ENCODE data around the gene ADSL. TPM values are rescaled to one million over a fixed set of nuclear protein-coding genes. Genes with fewer than 3 reads are reported as not detected.

ADSL gene
- total and polyA plus RNA-seq, 9 of the 15 experiments (the other 6 are each of a cell fraction or from before 2014, with no cell fraction given): 112 to 322 (median 146) TPM

DNA sequence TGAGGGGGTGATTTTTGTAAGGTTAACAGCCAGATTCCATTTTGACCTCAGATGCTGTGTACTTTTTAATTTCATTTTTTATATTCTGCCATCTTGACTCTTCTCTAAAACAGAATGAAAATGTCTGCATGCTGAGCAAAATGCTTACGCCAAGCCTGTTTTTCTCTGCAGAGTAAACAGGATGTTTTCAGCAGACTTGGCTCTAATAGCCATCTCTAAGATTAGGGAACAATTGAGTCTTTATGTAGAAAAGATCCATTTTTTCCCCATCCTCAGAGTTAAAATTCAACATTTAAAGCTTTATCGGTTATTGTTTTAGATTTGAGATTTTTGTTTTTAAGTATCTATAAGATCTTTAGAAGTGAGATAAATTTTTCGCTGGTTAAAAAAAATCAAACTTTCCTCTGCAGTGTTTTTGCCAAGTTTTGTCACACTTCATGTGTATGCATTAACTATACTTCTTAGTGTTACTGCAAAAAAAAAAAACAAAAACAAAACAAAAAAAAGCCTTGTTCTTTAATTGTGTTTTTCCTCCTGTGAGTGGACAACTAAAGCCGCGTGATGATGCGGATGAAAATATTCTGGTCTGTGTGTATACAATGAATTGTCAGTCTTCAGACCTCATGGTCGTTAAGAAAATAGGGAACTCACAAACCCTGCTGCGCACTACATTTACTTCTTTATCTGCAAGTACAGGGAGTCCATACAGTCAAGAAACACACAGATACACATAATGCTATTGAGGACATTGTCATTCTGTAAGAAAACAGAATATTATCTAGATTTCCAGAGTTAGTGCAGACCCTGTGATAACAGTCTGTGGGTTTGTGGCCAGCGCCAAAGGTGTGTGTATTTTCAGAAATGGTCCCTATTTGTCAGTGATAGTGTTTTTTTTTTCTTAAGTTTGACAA is 17.5 kb upstream of the ADSL start (continued):
- TF ChIP-seq HIVEP1 (CRISPR knock-in tag; IDR thresholded peaks at IDR 0.05) (no peak), ZC3H11A (IDR thresholded peaks at IDR 0.05; ENCODE audit: low read depth, low read length) (no peak), RBM22 (IDR thresholded peaks at IDR 0.05; ENCODE audit: low read depth, low read length, poor library complexity, severe bottlenecking) (no peak), NFRKB (IDR thresholded peaks at IDR 0.05; ENCODE audit: low read depth) (no peak), JUNB (CRISPR knock-in tag; conservative IDR thresholded peaks at IDR 0.05) (no peak), LCOR (CRISPR knock-in tag; IDR thresholded peaks at IDR 0.05) (peak; percentile 56; the same call in 1 of the 2 replicates), ZNF12 (CRISPR knock-in tag; IDR thresholded peaks at IDR 0.05) (no peak), MAFF (IDR thresholded peaks at IDR 0.05; ENCODE audit: low read length) (no peak), KDM5B (IDR thresholded peaks at IDR 0.05; ENCODE audit: insufficient replicate concordance, low read depth, low read length) (no peak), ZNF263 (CRISPR knock-in tag; IDR thresholded peaks at IDR 0.05; ENCODE audit: borderline replicate concordance) (no peak), ELF4 (CRISPR knock-in tag; IDR thresholded peaks at IDR 0.05) (no peak)
- TF ChIP-seq, protein P1, sequence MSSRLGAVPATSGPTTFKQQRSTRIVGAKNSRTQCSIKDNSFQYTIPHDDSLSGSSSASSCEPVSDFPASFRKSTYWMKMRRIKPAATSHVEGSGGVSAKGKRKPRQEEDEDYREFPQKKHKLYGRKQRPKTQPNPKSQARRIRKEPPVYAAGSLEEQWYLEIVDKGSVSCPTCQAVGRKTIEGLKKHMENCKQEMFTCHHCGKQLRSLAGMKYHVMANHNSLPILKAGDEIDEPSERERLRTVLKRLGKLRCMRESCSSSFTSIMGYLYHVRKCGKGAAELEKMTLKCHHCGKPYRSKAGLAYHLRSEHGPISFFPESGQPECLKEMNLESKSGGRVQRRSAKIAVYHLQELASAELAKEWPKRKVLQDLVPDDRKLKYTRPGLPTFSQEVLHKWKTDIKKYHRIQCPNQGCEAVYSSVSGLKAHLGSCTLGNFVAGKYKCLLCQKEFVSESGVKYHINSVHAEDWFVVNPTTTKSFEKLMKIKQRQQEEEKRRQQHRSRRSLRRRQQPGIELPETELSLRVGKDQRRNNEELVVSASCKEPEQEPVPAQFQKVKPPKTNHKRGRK (tag; IDR thresholded peaks at IDR 0.05): no peak
- TF ChIP-seq, protein P2, sequence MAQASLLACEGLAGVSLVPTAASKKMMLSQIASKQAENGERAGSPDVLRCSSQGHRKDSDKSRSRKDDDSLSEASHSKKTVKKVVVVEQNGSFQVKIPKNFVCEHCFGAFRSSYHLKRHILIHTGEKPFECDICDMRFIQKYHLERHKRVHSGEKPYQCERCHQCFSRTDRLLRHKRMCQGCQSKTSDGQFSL (CRISPR knock-in tag; IDR thresholded peaks at IDR 0.05): no peak
- TF ChIP-seq, protein P2 (tag; IDR thresholded peaks at IDR 0.05): no peak
- TF ChIP-seq, protein P3, sequence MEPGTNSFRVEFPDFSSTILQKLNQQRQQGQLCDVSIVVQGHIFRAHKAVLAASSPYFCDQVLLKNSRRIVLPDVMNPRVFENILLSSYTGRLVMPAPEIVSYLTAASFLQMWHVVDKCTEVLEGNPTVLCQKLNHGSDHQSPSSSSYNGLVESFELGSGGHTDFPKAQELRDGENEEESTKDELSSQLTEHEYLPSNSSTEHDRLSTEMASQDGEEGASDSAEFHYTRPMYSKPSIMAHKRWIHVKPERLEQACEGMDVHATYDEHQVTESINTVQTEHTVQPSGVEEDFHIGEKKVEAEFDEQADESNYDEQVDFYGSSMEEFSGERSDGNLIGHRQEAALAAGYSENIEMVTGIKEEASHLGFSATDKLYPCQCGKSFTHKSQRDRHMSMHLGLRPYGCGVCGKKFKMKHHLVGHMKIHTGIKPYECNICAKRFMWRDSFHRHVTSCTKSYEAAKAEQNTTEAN (CRISPR knock-in tag; IDR thresholded peaks at IDR 0.05): no peak
- TF ChIP-seq, protein P4, sequence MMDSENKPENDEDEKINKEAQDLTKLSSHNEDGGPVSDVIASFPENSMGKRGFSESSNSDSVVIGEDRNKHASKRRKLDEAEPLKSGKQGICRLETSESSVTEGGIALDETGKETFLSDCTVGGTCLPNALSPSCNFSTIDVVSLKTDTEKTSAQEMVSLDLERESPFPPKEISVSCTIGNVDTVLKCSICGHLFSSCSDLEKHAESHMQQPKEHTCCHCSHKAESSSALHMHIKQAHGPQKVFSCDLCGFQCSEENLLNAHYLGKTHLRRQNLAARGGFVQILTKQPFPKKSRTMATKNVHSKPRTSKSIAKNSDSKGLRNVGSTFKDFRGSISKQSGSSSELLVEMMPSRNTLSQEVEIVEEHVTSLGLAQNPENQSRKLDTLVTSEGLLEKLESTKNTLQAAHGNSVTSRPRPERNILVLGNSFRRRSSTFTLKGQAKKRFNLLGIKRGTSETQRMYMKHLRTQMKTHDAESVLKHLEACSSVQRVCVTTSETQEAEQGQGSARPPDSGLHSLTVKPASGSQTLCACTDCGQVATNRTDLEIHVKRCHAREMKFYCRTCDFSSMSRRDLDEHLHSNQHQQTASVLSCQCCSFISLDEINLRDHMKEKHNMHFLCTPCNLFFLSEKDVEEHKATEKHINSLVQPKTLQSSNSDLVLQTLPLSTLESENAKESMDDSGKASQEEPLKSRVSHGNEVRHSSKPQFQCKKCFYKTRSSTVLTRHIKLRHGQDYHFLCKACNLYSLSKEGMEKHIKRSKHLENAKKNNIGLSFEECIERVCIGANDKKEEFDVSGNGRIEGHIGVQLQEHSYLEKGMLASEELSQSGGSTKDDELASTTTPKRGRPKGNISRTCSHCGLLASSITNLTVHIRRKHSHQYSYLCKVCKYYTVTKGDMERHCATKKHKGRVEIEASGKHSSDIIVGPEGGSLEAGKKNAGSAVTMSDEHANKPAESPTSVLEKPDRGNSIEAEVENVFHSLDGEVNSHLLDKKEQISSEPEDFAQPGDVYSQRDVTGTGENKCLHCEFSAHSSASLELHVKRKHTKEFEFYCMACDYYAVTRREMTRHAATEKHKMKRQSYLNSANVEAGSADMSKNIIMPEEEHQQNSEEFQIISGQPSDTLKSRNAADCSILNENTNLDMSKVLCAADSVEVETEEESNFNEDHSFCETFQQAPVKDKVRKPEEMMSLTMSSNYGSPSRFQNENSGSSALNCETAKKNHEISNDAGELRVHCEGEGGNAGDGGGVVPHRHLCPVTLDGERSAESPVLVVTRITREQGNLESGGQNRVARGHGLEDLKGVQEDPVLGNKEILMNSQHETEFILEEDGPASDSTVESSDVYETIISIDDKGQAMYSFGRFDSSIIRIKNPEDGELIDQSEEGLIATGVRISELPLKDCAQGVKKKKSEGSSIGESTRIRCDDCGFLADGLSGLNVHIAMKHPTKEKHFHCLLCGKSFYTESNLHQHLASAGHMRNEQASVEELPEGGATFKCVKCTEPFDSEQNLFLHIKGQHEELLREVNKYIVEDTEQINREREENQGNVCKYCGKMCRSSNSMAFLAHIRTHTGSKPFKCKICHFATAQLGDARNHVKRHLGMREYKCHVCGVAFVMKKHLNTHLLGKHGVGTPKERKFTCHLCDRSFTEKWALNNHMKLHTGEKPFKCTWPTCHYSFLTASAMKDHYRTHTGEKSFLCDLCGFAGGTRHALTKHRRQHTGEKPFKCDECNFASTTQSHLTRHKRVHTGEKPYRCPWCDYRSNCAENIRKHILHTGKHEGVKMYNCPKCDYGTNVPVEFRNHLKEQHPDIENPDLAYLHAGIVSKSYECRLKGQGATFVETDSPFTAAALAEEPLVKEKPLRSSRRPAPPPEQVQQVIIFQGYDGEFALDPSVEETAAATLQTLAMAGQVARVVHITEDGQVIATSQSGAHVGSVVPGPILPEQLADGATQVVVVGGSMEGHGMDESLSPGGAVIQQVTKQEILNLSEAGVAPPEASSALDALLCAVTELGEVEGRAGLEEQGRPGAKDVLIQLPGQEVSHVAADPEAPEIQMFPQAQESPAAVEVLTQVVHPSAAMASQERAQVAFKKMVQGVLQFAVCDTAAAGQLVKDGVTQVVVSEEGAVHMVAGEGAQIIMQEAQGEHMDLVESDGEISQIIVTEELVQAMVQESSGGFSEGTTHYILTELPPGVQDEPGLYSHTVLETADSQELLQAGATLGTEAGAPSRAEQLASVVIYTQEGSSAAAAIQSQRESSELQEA (IDR thresholded peaks at IDR 0.05; ENCODE audit: low read depth): no peak

All from K562 (cell line).